Loucy (cell line): ENCODE measurements around the gene TSPAN3.
A peak's percentile ranks its signal among the peaks of the same experiment; 100 is the strongest.

Experiments
- H2AFZ ChIP-seq: fragments of 200-600 bp; sonication (generic); 2 replicates; pipeline ENCODE4 v1.6.0; 2016; ENCODE audit warnings: antibody characterized with exemption, mild to moderate bottlenecking, low read length, moderate library complexity
- H3F3A ChIP-seq: fragments of 200-600 bp; 2 replicates; pipeline ENCODE4 v1.6.0; 2016; ENCODE audit warnings: antibody characterized with exemption, low read depth, mild to moderate bottlenecking
- H3K27me3 ChIP-seq: fragments of 200-600 bp; sonication (generic); 2 replicates; pipeline ENCODE4 v1.6.1; 2014; ENCODE audit warnings: low read length, mild to moderate bottlenecking; ENCODE audit not compliant: insufficient read depth, poor library complexity, severe bottlenecking
- H3K36me3 ChIP-seq: fragments of 200-600 bp; sonication (generic); 2 replicates; pipeline ENCODE4 v1.6.1; 2016; ENCODE audit warnings: low read length; ENCODE audit not compliant: insufficient read depth
- H3K4me1 ChIP-seq: fragments of 200-600 bp; sonication (generic); 2 replicates; pipeline ENCODE4 v1.5.1; 2014; ENCODE audit warnings: low read length, mild to moderate bottlenecking; ENCODE audit not compliant: insufficient read depth, poor library complexity, severe bottlenecking
- H3K4me2 ChIP-seq: fragments of 200-600 bp; sonication (generic); 2 replicates; pipeline ENCODE4 v1.6.0; 2014; ENCODE audit warnings: antibody characterized with exemption, low read length, low read depth, mild to moderate bottlenecking; ENCODE audit not compliant: poor library complexity, severe bottlenecking
- H3K4me3 ChIP-seq: fragments of 200-600 bp; sonication (generic); 2 replicates; pipeline ENCODE4 v1.5.1; 2014; ENCODE audit warnings: low read length, mild to moderate bottlenecking, mixed read lengths; ENCODE audit not compliant: poor library complexity, severe bottlenecking
- H3K79me2 ChIP-seq: fragments of 200-600 bp; sonication (generic); 2 replicates; pipeline ENCODE4 v1.6.1; 2014; ENCODE audit warnings: low read length; ENCODE audit not compliant: insufficient read depth
- H3K9ac ChIP-seq: fragments of 200-600 bp; sonication (generic); 2 replicates; pipeline ENCODE4 v1.6.0; 2014; ENCODE audit warnings: mild to moderate bottlenecking, low read depth, low read length, moderate library complexity; ENCODE audit not compliant: poor library complexity, severe bottlenecking
- H3K9me2 ChIP-seq: fragments of 200-600 bp; sonication (generic); replicated peaks from 2 replicates; pipeline ENCODE4 v1.6.1; 2016; ENCODE audit warnings: low read depth, low read length, mixed read lengths
- H3K9me3 ChIP-seq: fragments of 200-600 bp; sonication (generic); 2 replicates; pipeline ENCODE4 v1.6.1; 2014; ENCODE audit warnings: mild to moderate bottlenecking, antibody characterized with exemption, low read length, low read depth; ENCODE audit not compliant: insufficient read depth
- H4K20me1 ChIP-seq: fragments of 200-600 bp; sonication (generic); 2 replicates; pipeline ENCODE4 v1.6.0; 2014; ENCODE audit warnings: antibody characterized with exemption, low read length, mild to moderate bottlenecking; ENCODE audit not compliant: insufficient read depth, poor library complexity, severe bottlenecking
- EZH2phosphoT487 ChIP-seq: fragments of 200-600 bp; IDR thresholded peaks from 2 replicates; pipeline ENCODE4 v1.6.1; 2018; ENCODE audit warnings: antibody characterized with exemption, mild to moderate bottlenecking, moderate library complexity, borderline replicate concordance
- TF ChIP-seq, protein P1 (sequence below): fragments of 200-600 bp; sonication (generic); conservative IDR thresholded peaks from 2 replicates; pipeline ENCODE4 v1.5.1; 2014; ENCODE audit warnings: mild to moderate bottlenecking, antibody characterized with exemption, low read length

The TSPAN3 gene

DNA sequence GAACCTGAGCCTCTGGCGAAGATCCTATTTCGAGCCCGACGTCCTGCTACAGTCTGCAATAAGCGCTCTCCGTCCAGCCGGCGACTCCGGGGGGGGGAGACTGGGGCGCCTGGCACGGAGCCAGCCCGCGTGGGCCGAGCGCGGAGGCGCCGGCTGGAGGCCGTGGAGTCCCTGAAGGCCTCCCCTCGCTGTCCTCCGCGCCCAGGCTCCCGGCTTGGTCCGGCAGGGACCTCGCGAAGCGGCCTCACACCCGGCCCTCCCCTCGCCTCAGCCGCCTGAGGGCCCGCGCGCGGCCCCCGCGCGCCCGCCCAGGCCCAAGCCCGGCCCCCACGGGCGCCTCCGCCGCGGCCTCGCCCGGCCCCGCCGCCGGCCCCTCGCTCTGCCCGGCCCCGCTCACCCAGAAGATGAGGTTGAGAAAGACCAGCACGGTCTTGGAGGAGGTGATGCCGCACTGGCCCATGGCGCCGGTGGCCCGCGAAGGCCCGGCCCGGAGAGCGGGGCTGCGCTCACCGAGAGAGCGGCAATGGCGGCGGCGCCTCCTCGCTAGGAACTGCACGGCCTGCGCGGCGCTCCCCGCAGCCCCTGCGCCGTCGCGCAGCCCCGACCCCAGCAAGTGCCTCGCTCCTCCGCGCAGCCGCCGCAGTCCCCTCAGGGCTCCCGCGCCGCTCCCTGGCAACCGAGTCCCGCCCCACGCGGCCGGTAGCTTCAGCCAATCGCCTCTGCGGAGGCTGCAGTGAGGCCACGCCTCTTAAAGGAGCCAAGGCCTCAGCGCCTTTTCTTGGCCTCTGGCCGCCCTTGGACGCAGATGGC is at the start of gene TSPAN3:
Gene TSPAN3, minus strand, starts transcription at position 615 of the 810 bp plus-strand sequence. Its CDS starts 155 bp downstream, at position 460.
- Histone ChIP-seq H3K4me1 (peaks cover 36% of the 10 kb centered on the region), H3F3A (no peaks in the 10 kb centered on the region), H3K36me3 (no peaks in the 10 kb centered on the region), H3K79me2 (peaks cover 49% of the 10 kb centered on the region), H3K4me3 (peak within 1 kb of the TSS; percentile 80), H3K27me3 (no peaks in the 10 kb centered on the region), H3K9me3 (no peaks in the 10 kb centered on the region), H4K20me1 (peaks cover 45% of the 10 kb centered on the region), H3K9ac (peak within 1 kb of the TSS; percentile 82), H2AFZ (peak within 1 kb of the TSS; percentile 86), H3K4me2 (peak within 1 kb of the TSS; percentile 85), H3K9me2 (no peaks in the 10 kb centered on the region)
- TF ChIP-seq, protein P1, sequence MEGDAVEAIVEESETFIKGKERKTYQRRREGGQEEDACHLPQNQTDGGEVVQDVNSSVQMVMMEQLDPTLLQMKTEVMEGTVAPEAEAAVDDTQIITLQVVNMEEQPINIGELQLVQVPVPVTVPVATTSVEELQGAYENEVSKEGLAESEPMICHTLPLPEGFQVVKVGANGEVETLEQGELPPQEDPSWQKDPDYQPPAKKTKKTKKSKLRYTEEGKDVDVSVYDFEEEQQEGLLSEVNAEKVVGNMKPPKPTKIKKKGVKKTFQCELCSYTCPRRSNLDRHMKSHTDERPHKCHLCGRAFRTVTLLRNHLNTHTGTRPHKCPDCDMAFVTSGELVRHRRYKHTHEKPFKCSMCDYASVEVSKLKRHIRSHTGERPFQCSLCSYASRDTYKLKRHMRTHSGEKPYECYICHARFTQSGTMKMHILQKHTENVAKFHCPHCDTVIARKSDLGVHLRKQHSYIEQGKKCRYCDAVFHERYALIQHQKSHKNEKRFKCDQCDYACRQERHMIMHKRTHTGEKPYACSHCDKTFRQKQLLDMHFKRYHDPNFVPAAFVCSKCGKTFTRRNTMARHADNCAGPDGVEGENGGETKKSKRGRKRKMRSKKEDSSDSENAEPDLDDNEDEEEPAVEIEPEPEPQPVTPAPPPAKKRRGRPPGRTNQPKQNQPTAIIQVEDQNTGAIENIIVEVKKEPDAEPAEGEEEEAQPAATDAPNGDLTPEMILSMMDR: no peak
- no peak for TF ChIP-seq EZH2phosphoT487

DNA sequence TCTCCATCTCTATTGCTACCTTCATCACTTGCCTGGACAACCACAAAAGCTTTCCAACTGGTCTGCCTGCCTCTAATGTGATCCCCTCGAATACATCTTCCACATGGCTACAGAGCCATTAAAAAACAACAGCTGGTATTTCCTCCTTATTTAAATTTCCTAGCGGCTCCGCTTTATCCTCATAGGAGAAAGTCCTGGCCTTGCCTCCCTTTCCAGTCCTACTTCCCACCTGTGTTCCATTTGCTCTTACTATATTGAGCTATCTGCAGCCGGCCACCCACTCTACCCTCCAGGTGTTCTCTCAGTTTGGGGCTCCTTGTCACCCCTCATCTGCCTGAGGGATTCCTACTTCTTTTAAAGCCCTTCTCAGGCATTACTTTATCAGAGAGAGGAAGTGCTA is 49.7 kb upstream of the TSPAN3 start:
- Histone ChIP-seq H3K9ac (no peak overlapping the region), H2AFZ (no peak overlapping the region), H3K27me3 (no peaks in the 10 kb centered on the region), H3K4me2 (no peak overlapping the region), H3K79me2 (no peaks in the 10 kb centered on the region), H4K20me1 (no peaks in the 10 kb centered on the region), H3K4me1 (peaks cover 7% of the 10 kb centered on the region), H3K9me3 (no peaks in the 10 kb centered on the region), H3F3A (no peaks in the 10 kb centered on the region), H3K4me3 (no peak overlapping the region), H3K9me2 (no peaks in the 10 kb centered on the region), H3K36me3 (no peaks in the 10 kb centered on the region)
- no peak for TF ChIP-seq EZH2phosphoT487
- TF ChIP-seq, protein P1: no peak

GRCh38 chr15:77119446-77119845 is 48.5 kb upstream of the TSPAN3 start:
- Histone ChIP-seq H3K4me2 (peak overlapping the region; percentile 53), H3K4me3 (no peak overlapping the region), H2AFZ (no peak overlapping the region), H4K20me1 (no peaks in the 10 kb centered on the region), H3K9me2 (no peaks in the 10 kb centered on the region), H3K9me3 (no peaks in the 10 kb centered on the region), H3K4me1 (peaks cover 7% of the 10 kb centered on the region), H3F3A (no peaks in the 10 kb centered on the region), H3K36me3 (peaks cover 5% of the 10 kb centered on the region; the same call in 1 of the 2 replicates), H3K9ac (peak overlapping the region; percentile 22), H3K27me3 (no peaks in the 10 kb centered on the region), H3K79me2 (no peaks in the 10 kb centered on the region)
- TF ChIP-seq, protein P1: no peak
- TF ChIP-seq EZH2phosphoT487: no peak
